GM12891 (cell line): ENCODE measurements around the gene DVL3.

Experiments used
- DNase-seq: peaks from one replicate; pipeline ENCODE4 v3.0.0; 2011; ENCODE audit warnings: low spot score; ENCODE audit not compliant: insufficient read length
- FAIRE-seq: peaks from 2 replicates; lab custom pipeline; 2011; peaks lifted over from hg19 to GRCh38; lab: Jason Lieb, UNC
- PAX5 ChIP-seq: IDR thresholded peaks from 2 replicates; pipeline ENCODE4 v1.6.1; 2011; ENCODE audit warnings: low read length, moderate library complexity, mild to moderate bottlenecking; ENCODE audit not compliant: insufficient read depth, severe bottlenecking
- POLR2A ChIP-seq: IDR thresholded peaks from 2 replicates; pipeline ENCODE4 v1.6.1; 2011; ENCODE audit warnings: low read depth, low read length, control low read depth
- POLR2AphosphoS5 ChIP-seq: IDR thresholded peaks from 2 replicates; pipeline ENCODE4 v1.6.1; 2011; ENCODE audit warnings: low read depth, low read length, control low read depth
- POU2F2 ChIP-seq: IDR thresholded peaks from 2 replicates; pipeline ENCODE4 v1.6.1; 2011; ENCODE audit warnings: low read depth, mild to moderate bottlenecking, control low read depth, low read length, moderate library complexity
- SPI1 ChIP-seq: IDR thresholded peaks from 2 replicates; pipeline ENCODE4 v1.6.1; 2011; ENCODE audit warnings: low read depth, low read length, control low read depth
- TAF1 ChIP-seq: IDR thresholded peaks from 2 replicates; pipeline ENCODE4 v1.6.1; 2011; ENCODE audit warnings: low read depth, low read length, control low read depth

DVL3 gene

DNA sequence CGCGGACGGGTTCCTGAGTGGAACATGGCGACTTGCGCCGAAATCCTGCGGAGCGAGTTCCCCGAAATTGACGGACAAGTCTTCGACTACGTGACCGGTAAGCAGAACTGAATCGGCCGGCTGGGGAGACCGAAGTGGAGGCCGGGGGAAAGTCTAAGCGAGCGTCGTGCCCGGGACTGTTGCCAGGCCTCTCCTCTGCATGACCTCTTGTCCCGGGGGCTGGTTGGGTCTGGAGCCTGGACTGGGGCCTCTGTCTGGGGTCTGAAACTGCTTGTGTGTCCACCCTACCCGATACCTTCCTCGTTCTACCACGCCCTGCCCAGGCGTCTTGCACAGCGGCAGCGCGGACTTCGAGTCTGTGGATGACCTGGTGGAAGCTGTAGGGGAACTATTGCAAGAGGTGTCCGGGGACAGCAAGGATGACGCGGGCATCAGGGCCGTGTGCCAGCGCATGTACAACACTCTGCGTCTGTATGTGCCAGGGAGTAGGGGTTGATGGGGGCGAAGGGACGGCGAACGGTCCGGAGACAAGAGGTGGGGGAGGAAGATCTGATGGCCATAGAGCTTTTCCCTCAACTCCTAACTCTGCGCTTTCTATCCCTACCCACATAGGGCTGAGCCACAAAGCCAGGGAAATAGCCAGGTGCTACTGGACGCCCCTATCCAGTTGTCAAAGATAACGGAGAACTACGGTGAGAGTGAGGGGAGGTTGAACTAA lies 31.2 kb downstream of the DVL3 start, which contains the start of gene ABCF3:
ABCF3 (plus strand) TSS at position 16 of the 718 bp plus-strand sequence; CDS start at position 25, 9 bp downstream.
- TF ChIP-seq POU2F2 (no peak), TAF1 (peak; percentile 91), PAX5 (no peak), SPI1 (no peak), POLR2A (peak; percentile 76; the same call in 1 of the 2 replicates), POLR2AphosphoS5 (peak; percentile 65; the same call in 1 of the 2 replicates)
- DNase-seq (no peak), FAIRE-seq (no peak)

- no peak for TF ChIP-seq TAF1
- TF ChIP-seq SPI1 = no peak
- no peak for TF ChIP-seq POLR2AphosphoS5
- TF ChIP-seq POU2F2 = no peak
- no peak for TF ChIP-seq POLR2A
- TF ChIP-seq PAX5 = no peak
- DNase-seq (no peak), FAIRE-seq (no peak)
These were observed 31.7 kb downstream of the DVL3 start for GRCh38 chr3:184186902-184187207.

- TF ChIP-seq SPI1 (no peak), POLR2AphosphoS5 (no peak), TAF1 (no peak), POLR2A (no peak), PAX5 (no peak), POU2F2 (no peak)
- DNase-seq (no peak), FAIRE-seq (no peak)
These were observed 32.9 kb downstream of the DVL3 start for GRCh38 chr3:184188080-184188479.

DNA sequence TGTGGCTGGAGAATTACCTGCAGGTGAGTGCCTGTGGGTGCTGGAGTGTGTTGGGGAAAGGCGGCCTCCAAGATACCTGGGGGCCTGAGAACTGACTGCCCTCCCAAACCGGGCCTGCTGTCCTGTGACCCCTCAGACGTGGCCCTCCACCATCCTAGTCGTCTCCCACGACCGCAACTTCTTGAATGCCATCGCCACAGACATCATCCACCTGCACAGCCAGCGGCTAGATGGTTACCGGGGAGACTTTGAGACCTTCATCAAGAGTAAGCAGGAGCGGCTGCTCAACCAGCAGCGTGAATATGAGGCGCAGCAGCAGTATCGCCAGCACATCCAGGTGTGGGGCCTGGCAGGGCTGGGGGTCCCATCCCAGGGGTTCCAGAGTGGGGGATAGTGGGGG lies 34.2 kb downstream of the DVL3 start:
- FAIRE-seq (no peak), DNase-seq (no peak)
- TF ChIP-seq PAX5 (no peak), POLR2A (no peak), POLR2AphosphoS5 (no peak), TAF1 (no peak), POU2F2 (no peak), SPI1 (no peak)

DNA sequence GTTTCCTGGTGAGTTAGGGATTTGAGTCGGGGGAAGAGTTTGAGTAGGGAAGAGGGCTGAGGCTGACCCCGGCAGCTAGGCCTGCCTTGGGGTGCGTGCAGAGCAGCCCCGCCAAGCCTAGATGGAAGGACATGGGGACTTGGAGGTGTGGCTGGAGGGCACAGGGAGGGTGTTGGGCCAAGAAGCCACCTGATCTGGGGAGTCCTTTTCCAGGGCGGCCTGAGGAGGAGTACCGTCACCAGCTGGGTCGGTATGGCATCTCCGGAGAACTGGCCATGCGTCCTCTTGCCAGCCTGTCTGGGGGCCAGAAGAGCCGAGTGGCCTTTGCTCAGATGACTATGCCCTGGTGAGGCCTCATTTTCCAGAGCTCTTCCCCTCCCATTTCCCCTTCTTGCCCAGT lies 37.7 kb downstream of the DVL3 start:
- DNase-seq (no peak), FAIRE-seq (no peak)
- TF ChIP-seq SPI1 = no peak
- TF ChIP-seq PAX5 = no peak
- no peak for TF ChIP-seq POU2F2
- no peak for TF ChIP-seq TAF1
- TF ChIP-seq POLR2AphosphoS5 = no peak

GRCh38 chr3:184193991-184194539 lies 38.9 kb downstream of the DVL3 start:
- FAIRE-seq (no peak), DNase-seq (no peak)
- TF ChIP-seq PAX5 = no peak
- TF ChIP-seq POU2F2 = no peak
- TF ChIP-seq POLR2AphosphoS5 = no peak
- no peak for TF ChIP-seq TAF1
- no peak for TF ChIP-seq SPI1
- TF ChIP-seq POLR2A = no peak

DNA sequence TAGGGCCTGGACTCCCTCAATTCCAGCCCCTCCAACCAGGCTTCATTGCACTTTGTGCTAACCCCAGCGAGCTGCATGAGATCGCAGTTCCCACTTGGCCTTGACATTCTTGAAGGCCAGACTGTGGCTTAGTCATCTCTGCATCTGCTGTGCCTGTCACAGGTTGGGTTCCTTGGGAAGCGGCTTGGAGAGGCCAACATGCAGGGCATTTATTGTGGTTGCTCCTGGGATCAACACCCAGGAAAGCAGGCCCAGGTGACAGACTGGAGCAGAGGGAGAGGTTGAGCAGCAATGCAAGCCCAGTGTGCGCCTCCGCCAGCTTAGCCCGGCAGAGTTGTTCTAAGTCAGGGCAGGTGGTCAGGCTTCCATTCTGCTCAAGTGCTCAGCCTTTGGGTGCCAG lies 41.4 kb downstream of the DVL3 start:
- no peak for TF ChIP-seq SPI1
- no peak for TF ChIP-seq POLR2A
- no peak for TF ChIP-seq POLR2AphosphoS5
- no peak for TF ChIP-seq TAF1
- TF ChIP-seq PAX5 = no peak
- no peak for TF ChIP-seq POU2F2
- FAIRE-seq (no peak), DNase-seq (no peak)

DNA sequence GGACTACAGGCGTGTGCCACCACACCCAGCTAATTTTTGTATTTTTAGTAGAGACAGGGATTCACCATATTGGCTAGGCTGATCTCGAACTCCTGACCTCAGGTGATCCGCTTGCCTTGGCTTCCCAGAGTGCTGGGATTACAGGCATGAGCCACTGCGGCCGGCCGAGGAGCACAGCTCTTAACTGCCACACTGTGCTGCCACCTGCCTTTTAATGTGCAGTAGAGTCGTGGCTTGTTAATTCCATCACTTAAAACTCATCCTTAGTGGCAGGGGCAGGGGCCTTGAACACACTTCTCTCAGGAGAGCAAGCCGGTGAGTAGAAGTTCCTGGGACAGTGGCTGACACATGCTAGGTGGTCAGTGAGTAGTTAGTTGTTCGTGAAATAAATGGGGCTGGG lies 43.3 kb downstream of the DVL3 start:
- no peak for FAIRE-seq

DNA sequence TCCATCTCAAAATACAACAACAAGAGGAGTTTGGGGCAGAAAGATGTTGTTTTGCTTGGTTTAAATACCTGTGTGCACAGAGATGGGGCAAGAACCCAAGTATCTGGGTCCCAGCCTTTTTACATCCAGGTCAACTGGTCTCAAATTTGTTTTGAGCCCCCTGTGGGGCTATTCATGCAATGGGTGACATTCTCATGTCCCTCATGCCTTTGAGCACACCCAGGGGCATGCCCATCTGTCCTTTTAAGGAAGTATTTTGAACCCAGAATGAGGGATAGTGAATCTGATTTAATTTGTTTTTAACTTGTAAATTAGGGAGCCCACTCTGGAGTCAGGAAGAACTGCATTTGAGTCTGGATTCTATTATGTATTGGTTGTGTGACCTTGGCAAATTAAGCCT lies 45.6 kb downstream of the DVL3 start:
- TF ChIP-seq POU2F2 (no peak), TAF1 (no peak), SPI1 (no peak), POLR2A (no peak), POLR2AphosphoS5 (no peak), PAX5 (no peak)
- DNase-seq (no peak), FAIRE-seq (no peak)

More for the DNA sequence above, 43.3 kb downstream of the DVL3 start:
- TF ChIP-seq POLR2AphosphoS5 (no peak), POLR2A (no peak), TAF1 (no peak), SPI1 (no peak), POU2F2 (no peak), PAX5 (no peak)
- DNase-seq = no peak
